Activated CD4-positive, alpha-beta T cell treated with anti-CD3 and anti-CD28 coated beads, Interleukin-2, amount 50 U/mL, for 4 hours (primary cell): Measurements from ENCODE around the gene M6PR.
"Not testable (repeated sequence)": the region's sequence is repeated elsewhere in the genome, so short reads cannot be mapped to it uniquely, and the experiment has no call there.

Experiments
- DNase-seq, 2 experiments: peaks; one replicate each; pipeline ENCODE4 v3.0.0-alpha.2; 2020

The M6PR gene

GRCh38 chr12:8911606-8912268 lies 37.7 kb downstream of the M6PR start:
- DNase-seq = no peak

- DNase-seq = no peak
Observed at GRCh38 chr12:8909752-8910151, 39.7 kb downstream of the M6PR start.

GRCh38 chr12:8907513-8907912 lies 41.9 kb downstream of the M6PR start:
- no peak for DNase-seq

DNA sequence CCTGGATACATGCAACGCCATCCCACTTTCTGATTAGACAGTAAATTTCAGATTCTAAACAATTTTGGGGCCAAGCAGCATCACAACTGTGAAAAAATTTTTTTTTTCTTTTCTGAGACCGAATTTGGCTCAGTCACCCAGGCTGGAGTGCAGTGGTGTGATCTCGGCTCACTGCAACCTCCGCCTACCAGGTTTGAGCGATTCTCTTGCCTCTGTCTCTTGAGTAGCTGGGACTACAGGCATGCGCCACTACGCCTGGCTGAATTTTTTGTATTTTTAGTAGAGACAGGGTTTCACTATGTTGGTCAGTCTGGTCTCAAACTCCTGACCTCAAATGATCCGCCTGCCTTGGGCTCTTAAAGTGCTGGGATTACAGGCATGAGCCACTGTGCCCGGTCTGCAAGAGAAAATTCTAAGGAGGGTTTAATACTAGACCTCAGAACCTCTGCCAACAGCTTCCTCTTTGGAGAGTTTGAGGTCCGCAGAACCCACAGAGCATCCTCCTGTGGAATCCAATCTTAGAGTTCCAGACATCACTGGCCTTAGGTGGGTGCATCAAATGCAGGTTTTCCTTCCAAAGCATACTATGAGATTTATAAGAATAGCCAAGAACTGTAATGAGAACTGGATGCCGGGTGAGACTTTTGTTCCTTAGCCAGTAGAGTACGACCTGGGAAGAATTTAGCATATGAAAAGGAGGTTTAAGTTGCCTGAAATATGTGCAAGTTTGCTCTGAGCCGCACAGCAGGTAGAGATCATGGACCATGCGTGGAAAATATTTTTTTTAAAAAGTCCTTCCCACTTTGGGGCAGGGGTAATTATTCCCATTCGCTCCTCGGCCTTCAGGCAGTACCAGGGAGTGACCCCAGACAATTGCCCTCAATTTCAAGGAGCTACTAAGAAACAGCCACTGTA lies 42.9 kb downstream of the M6PR start:
- no peak for DNase-seq

- no peak for DNase-seq
Observed at GRCh38 chr12:8905546-8905945, 43.9 kb downstream of the M6PR start.

DNA sequence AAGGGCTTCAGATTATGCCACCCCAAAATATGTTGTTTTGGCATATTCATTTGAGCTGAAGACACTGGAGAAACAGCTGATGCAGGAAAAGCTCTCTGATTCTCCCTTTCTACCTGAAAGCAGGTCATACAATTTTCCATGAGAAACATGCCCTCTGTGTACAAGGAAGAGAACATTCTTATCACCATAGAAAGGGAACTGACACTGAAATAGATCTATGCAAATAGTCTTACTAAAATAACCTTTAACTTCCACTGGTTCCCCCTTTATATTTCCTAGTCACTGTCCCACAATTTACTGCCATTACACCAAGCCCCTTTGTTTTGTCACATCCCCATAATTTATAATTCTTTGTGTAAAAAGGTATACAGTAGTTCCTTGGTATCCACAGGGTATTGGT lies 44.8 kb downstream of the M6PR start:
- no peak for DNase-seq

DNA sequence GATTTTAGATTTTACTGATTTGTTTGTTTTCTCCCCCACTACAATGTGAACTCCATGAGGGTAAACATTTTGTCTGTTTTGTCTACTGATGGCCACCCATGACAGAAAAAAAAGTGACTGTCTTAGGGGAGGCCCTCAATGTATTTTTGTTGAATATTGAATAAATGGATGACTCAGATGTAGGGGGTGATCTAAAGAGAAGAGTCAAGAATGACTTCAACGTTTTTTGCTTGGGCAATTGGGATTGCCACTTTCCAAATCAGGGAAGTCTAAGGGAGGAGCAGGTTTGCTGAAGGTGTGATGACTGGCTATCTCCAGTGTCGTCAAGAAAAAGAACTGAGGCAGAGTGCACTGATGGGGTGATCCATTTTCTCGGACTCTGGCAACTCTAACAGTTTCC lies 45.8 kb downstream of the M6PR start:
- DNase-seq = no peak

DNA sequence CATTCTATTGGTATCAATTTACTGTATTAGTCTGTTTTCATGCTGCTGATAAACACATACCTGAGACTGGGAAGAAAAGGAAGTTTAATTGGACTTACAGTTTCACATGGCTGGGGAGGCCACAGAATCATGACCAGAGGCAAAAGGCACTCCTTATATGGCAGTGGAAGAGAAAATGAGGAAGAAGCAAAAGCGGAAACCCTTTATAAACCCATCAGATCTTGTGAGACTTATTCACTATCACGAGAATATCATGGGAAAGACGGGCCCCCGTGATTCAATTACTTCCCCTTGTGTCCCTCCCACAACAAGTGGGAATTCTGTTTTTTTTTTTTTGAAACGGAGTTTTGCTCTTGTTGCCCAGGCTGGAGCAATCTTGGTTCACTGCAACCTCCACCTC lies 46.7 kb downstream of the M6PR start:
- not testable (repeated sequence) for DNase-seq

DNA sequence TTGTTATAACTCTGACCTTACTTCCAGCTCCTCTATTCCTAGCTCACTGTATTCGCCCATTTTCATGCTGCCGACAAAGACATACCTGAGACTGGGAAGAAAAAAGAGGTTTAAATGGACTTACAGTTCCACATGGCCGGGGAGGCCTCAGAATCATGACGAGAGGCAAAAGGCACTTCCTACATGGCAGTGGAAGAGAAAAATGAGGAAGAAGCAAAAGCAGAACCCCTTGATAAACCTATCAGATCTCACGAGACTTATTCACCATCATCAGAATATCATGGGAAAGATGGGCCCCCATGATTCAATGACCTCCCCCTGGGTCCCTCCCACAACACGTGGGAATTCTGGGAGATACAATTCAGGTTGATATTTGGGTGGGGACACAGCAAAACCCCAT lies 49.6 kb downstream of the M6PR start:
- no peak for DNase-seq

GRCh38 chr12:8897081-8897480 lies 52.4 kb downstream of the M6PR start:
- DNase-seq = no peak

- no peak for DNase-seq
Observed at GRCh38 chr12:8894986-8895385, 54.5 kb downstream of the M6PR start.

- DNase-seq = no peak
Observed at GRCh38 chr12:8894378-8894777, 55.1 kb downstream of the M6PR start.

GRCh38 chr12:8891976-8892375 lies 57.5 kb downstream of the M6PR start:
- DNase-seq = no peak
